MG63 (cell line): ENCODE data around the gene SEMA4B. TPM values are rescaled to one million over a fixed set of nuclear protein-coding genes. Genes with fewer than 3 reads are reported as not detected.

Source experiments
- DNase-seq: peaks from one replicate; pipeline ENCODE4 v3.0.0-alpha.2; 2020
- H3K27me3 ChIP-seq: fragments of 250-450 bp; sonication (Bioruptor Pico); 2 replicates; pipeline ENCODE4 v1.5.1; 2020; ENCODE audit warnings: mild to moderate bottlenecking, moderate library complexity
- H3K36me3 ChIP-seq: fragments of 250-450 bp; sonication (Bioruptor Pico); 2 replicates; pipeline ENCODE4 v1.5.1; 2020; ENCODE audit warnings: mild to moderate bottlenecking, moderate library complexity
- H3K4me3 ChIP-seq: fragments of 250-450 bp; sonication (Bioruptor Pico); 2 replicates; pipeline ENCODE4 v1.5.1; 2020; ENCODE audit warnings: mild to moderate bottlenecking, moderate library complexity
- H3K9me3 ChIP-seq: fragments of 250-450 bp; sonication (Bioruptor Pico); 2 replicates; pipeline ENCODE4 v1.5.1; 2020; ENCODE audit warnings: mild to moderate bottlenecking, moderate library complexity
- total RNA-seq: library from RNA; depleted of rRNA; stranded (reverse); fragments of >200 nt; shearing (Covaris generic); gene quantifications from 2 replicates; pipeline ENCODE4 v1.2.3, GENCODE V29; 2014; ENCODE audit warnings: low replicate concordance

SEMA4B gene
- total RNA-seq, 1 experiment from 2014 or later, result 19.0 TPM

DNA sequence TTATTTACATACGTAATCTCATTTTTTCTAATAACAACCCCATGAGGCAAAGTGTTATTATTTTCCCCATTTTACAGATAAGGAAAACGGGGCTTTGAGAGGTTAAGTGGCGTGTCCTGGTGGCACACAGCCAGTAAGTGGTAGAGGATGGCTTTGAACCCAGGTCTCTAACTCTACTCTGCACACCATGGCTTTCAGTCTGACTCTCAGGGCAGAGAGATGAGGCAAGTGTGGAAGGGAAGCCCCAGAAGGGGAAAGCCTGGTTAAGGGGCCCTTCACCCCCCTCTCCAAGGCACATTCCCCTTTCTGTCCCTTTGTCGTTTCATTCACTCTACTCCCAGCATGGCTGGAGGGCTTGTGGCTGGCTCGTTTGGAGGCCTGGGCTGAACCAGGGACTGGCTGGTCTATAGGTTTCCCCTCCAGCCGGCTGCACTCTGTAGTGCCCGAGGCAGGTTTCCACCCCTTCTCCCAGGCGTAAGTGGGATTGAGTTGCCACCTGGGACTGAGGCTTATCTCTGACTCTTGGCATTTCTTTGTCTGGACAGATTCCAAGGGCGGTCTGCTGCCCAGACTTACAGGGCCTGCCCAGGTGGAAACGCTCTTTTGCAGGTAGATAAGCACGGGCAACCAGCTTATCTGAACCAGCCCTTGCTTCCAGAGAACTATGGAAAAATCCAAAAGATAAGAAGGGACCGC lies 12.1 kb downstream of the SEMA4B start:
- Histone ChIP-seq H3K27me3 (no peaks in the 10 kb centered on the region), H3K36me3 (peaks cover 51% of the 10 kb centered on the region), H3K9me3 (no peaks in the 10 kb centered on the region), H3K4me3 (no peak overlapping the region)
- no peak for DNase-seq

GRCh38 chr15:90213818-90214204 lies 12.7 kb downstream of the SEMA4B start:
- no peaks in the 10 kb centered on the region for H3K9me3 ChIP-seq
- H3K27me3 ChIP-seq, result no peaks in the 10 kb centered on the region
- DNase-seq, result no peak
- H3K4me3 ChIP-seq, result no peak overlapping the region
- H3K36me3 ChIP-seq, result peaks cover 52% of the 10 kb centered on the region

GRCh38 chr15:90214553-90215196 lies 13.5 kb downstream of the SEMA4B start:
- H3K9me3 ChIP-seq, result no peaks in the 10 kb centered on the region
- peaks cover 53% of the 10 kb centered on the region for H3K36me3 ChIP-seq
- DNase-seq, result no peak
- no peak overlapping the region for H3K4me3 ChIP-seq
- no peaks in the 10 kb centered on the region for H3K27me3 ChIP-seq

DNA sequence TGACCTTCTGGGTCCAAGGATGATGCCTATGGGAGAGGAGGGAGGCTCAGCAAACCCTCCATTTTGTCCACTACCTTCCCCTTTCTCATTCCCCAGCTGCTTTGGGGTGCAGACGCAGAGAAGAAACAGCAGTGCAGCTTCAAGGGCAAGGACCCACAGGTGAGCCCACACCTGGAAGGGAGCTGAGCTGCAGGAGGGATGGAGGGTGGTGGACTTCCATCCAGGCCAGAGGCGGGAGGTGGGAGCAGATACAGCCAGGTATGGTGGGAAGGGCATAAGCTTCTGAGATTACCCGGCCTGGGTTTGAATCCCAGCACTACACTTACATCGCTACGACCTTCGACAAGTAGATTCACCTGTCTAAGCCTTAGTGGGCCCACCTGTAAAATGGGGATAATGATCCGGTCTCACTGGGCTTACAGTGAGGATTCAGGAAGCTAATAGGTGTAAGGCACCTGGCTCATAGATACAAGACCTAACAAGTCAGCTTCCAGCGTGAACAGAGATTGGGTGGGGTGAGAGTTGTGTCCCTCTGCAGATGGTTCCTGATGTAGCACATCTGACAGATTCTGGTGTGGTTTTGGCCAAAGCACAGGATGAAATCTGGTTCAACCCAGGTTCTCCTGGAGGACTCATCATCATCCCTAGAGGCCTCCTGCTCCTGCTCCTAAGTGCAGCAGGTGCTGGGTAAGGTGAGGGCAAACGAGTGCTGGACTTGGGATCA lies 16.7 kb downstream of the SEMA4B start:
- no peak overlapping the region for H3K4me3 ChIP-seq
- no peaks in the 10 kb centered on the region for H3K27me3 ChIP-seq
- no peaks in the 10 kb centered on the region for H3K9me3 ChIP-seq
- DNase-seq, result no peak
- H3K36me3 ChIP-seq, result peaks cover 42% of the 10 kb centered on the region

DNA sequence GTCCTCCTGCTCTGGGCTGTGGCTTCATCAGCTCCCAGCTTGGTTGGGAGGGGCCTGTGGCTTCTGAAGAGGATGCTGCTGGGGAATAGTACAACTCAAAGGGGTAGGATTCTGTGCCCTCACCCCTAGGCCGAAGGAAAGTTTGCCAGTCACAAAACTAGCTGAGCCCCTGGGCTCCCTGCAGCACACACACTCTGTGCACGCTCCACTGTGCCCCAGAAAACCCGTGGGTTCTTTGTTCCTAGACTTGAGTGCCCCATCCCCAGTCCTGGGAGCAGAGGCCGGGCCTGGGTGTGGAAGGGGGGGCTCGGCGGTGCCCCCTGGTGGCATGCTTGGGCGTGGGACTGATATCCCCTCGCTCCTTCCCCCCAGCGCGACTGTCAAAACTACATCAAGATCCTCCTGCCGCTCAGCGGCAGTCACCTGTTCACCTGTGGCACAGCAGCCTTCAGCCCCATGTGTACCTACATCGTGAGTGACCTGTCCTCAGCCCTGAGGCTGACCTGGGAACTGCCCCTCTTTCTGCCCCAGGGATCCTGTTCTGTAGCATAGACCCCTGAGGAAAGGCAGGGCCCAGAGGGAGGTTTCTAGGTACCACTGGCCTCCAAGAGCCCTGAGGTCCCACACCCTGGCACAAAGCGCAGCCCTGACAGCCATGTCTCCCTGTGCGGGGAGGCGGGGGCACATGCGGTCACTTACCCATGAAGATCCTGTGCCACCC lies 18.5 kb downstream of the SEMA4B start:
- Histone ChIP-seq H3K4me3 (no peak overlapping the region), H3K27me3 (no peaks in the 10 kb centered on the region), H3K36me3 (peaks cover 52% of the 10 kb centered on the region), H3K9me3 (no peaks in the 10 kb centered on the region)
- DNase-seq, result peak; percentile 34

DNA sequence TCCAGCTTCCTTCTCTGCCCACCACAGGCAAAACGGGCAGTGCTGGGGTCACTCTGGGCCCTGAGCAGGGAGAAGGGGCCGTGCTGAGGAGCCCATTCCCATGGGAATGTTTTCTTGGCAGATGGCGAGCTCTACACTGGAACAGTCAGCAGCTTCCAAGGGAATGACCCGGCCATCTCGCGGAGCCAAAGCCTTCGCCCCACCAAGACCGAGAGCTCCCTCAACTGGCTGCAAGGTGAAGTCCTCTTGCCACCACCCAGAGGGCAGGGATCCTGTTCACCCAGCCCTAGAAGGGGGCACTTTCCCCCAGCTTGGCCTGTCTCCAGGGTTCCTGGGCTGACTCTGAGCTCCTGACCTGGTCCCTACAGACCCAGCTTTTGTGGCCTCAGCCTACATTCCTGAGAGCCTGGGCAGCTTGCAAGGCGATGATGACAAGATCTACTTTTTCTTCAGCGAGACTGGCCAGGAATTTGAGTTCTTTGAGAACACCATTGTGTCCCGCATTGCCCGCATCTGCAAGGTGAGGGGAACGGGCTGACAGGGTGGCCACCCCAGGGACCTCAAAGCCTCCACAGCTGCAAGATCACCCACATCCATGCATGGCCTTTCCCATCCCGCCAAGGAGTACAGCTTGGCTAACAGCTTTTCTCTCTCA lies 20.2 kb downstream of the SEMA4B start:
- DNase-seq, result peak; percentile 87
- Histone ChIP-seq H3K9me3 (no peaks in the 10 kb centered on the region), H3K4me3 (no peak overlapping the region), H3K36me3 (peaks cover 69% of the 10 kb centered on the region), H3K27me3 (no peaks in the 10 kb centered on the region)

GRCh38 chr15:90222547-90222946 lies 21.4 kb downstream of the SEMA4B start:
- H3K36me3 ChIP-seq, result peaks cover 73% of the 10 kb centered on the region
- DNase-seq, result no peak
- H3K9me3 ChIP-seq, result no peaks in the 10 kb centered on the region

DNA sequence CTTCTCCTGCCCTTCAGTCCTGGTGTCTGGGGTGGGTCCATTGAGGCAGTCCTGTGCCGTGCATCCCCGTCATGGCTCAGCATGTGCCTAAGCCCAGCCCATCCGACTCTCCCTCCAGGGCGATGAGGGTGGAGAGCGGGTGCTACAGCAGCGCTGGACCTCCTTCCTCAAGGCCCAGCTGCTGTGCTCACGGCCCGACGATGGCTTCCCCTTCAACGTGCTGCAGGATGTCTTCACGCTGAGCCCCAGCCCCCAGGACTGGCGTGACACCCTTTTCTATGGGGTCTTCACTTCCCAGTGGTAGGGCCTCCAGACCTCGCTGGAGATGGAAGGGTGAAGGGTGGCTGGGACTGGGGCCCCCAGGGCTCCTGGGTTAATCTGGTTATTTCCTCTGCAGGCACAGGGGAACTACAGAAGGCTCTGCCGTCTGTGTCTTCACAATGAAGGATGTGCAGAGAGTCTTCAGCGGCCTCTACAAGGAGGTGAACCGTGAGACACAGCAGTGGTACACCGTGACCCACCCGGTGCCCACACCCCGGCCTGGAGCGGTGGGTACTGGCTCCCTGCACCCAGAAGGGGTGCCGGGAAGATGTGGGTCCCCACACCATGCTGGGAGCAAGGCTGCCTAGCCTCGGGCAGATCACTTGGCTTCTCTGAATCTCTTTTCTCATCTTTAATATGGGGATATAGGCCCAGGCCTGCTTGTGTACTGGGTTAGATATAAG lies 22.5 kb downstream of the SEMA4B start:
- Histone ChIP-seq H3K27me3 (no peaks in the 10 kb centered on the region), H3K4me3 (no peak overlapping the region), H3K36me3 (peaks cover 74% of the 10 kb centered on the region), H3K9me3 (no peaks in the 10 kb centered on the region)
- DNase-seq, result no peak

More at GRCh38 chr15:90222547-90222946, 21.4 kb downstream of the SEMA4B start:
- no peak overlapping the region for H3K4me3 ChIP-seq
- H3K27me3 ChIP-seq, result no peaks in the 10 kb centered on the region

DNA sequence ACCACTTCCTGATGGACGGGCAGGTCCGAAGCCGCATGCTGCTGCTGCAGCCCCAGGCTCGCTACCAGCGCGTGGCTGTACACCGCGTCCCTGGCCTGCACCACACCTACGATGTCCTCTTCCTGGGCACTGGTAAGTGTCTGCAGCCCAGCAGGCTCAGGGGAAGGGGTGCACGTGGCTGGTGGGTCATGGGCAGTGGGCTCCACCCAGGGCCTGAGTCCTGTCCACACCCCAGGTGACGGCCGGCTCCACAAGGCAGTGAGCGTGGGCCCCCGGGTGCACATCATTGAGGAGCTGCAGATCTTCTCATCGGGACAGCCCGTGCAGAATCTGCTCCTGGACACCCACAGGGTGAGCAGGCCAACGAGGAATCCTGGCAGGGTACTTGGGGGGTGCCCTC lies 23.9 kb downstream of the SEMA4B start:
- Histone ChIP-seq H3K9me3 (no peaks in the 10 kb centered on the region), H3K4me3 (no peak overlapping the region), H3K27me3 (no peaks in the 10 kb centered on the region), H3K36me3 (peaks cover 79% of the 10 kb centered on the region)
- DNase-seq, result no peak

DNA sequence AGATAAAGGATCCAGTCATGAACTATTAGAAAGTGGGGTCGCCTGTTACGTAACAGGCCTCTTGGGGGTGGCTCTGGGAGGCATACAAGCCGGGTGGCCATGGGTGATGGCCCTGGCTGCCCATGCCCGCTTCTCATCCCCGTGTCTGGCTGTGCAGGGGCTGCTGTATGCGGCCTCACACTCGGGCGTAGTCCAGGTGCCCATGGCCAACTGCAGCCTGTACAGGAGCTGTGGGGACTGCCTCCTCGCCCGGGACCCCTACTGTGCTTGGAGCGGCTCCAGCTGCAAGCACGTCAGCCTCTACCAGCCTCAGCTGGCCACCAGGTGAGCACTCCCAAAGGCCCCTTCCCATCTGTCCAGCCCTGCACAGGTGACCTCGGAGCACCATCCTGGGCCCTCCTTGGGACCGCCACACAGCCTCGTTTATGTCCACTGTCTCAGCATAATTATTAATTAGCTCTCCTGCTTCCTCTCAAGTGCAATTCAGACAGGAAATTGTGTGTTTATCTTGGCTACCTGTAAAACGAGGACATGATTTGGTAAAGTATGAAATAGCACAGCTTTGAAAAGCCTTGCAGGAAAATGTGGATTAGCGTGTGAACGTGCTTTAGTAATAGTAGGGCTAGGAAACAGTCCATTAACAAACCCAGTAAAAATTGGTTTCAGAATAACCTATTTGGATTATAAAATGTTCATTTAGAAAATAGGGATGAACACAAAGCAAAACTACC lies 24.5 kb downstream of the SEMA4B start:
- Histone ChIP-seq H3K36me3 (peaks cover 85% of the 10 kb centered on the region), H3K4me3 (no peak overlapping the region)

DNA sequence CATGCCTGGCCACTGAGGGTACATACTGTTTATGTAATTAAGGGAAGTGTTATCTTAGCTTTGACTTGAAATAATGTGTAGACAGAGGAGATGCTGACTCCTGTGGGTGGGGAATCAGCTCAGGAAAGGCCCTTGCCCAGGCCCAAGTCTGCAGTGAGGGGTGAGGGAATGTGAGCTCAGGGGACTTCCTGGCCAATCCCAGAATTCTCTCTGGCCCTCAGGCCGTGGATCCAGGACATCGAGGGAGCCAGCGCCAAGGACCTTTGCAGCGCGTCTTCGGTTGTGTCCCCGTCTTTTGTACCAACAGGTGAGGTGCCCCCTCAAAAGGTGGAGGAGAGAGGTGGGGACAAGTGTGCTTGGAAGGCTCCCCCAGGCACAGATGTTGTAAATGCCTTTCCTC lies 26.2 kb downstream of the SEMA4B start:
- H3K27me3 ChIP-seq, result no peaks in the 10 kb centered on the region
- H3K9me3 ChIP-seq, result no peaks in the 10 kb centered on the region
- peaks cover 86% of the 10 kb centered on the region for H3K36me3 ChIP-seq
- no peak overlapping the region for H3K4me3 ChIP-seq
- no peak for DNase-seq

More for the DNA sequence above, 24.5 kb downstream of the SEMA4B start:
- H3K9me3 ChIP-seq, result no peaks in the 10 kb centered on the region
- DNase-seq, result no peak
- H3K27me3 ChIP-seq, result no peaks in the 10 kb centered on the region

DNA sequence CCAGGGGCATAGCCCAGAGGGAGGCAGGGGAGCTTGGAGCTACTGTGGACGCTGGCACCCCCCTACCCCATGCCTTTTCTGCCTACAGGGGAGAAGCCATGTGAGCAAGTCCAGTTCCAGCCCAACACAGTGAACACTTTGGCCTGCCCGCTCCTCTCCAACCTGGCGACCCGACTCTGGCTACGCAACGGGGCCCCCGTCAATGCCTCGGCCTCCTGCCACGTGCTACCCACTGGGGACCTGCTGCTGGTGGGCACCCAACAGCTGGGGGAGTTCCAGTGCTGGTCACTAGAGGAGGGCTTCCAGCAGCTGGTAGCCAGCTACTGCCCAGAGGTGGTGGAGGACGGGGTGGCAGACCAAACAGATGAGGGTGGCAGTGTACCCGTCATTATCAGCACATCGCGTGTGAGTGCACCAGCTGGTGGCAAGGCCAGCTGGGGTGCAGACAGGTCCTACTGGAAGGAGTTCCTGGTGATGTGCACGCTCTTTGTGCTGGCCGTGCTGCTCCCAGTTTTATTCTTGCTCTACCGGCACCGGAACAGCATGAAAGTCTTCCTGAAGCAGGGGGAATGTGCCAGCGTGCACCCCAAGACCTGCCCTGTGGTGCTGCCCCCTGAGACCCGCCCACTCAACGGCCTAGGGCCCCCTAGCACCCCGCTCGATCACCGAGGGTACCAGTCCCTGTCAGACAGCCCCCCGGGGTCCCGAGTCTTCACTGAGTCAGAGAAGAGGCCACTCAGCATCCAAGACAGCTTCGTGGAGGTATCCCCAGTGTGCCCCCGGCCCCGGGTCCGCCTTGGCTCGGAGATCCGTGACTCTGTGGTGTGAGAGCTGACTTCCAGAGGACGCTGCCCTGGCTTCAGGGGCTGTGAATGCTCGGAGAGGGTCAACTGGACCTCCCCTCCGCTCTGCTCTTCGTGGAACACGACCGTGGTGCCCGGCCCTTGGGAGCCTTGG lies 27.0 kb downstream of the SEMA4B start:
- DNase-seq, result no peak
- Histone ChIP-seq H3K36me3 (peaks cover 83% of the 10 kb centered on the region), H3K9me3 (no peaks in the 10 kb centered on the region), H3K27me3 (no peaks in the 10 kb centered on the region), H3K4me3 (no peak overlapping the region)

GRCh38 chr15:90228960-90229359 lies 27.8 kb downstream of the SEMA4B start:
- DNase-seq, result no peak
- Histone ChIP-seq H3K27me3 (no peaks in the 10 kb centered on the region), H3K4me3 (no peak overlapping the region), H3K9me3 (no peaks in the 10 kb centered on the region), H3K36me3 (peaks cover 74% of the 10 kb centered on the region)

DNA sequence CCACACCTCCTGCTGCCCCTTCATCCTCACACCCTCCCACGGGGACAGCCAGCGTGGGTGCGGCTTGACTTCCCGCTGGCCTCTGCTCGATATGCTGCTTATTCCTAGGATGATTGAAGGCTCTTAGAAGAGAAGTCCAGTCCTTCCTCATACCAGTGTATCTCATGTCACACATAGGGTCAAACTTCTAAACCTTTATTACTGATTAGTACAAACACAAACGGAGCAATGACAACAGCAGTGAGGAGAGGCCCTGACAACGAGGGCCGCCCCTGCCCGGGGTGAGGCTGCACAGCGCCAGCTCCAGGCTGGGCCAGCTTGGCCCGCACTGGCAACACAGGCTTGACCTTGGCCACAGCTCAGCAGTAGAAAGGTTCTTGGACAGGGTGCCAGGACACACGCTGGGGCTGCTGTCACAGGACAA lies 29.0 kb downstream of the SEMA4B start:
- H3K36me3 ChIP-seq, result peaks cover 63% of the 10 kb centered on the region
- no peak overlapping the region for H3K4me3 ChIP-seq
- no peaks in the 10 kb centered on the region for H3K27me3 ChIP-seq
- H3K9me3 ChIP-seq, result no peaks in the 10 kb centered on the region
- DNase-seq, result peak; percentile 51
